MM.1S (cell line): ENCODE measurements around the gene ADGRV1.
A peak's percentile ranks its signal among the peaks of the same experiment; 100 is the strongest.

Source experiments
- DNase-seq: peaks from one replicate; pipeline ENCODE4 v3.0.0-alpha.2; 2015
- H2AFZ ChIP-seq: fragments of 300-600 bp; sonication (generic); 2 replicates; pipeline ENCODE4 v1.6.0; 2016; ENCODE audit warnings: antibody characterized with exemption, low read length
- H3F3A ChIP-seq: fragments of 300-600 bp; sonication (generic); 2 replicates; pipeline ENCODE4 v1.6.1; 2016; ENCODE audit warnings: mild to moderate bottlenecking, antibody characterized with exemption, low read length, moderate library complexity, mixed read lengths; ENCODE audit not compliant: insufficient read depth
- H3K27ac ChIP-seq: fragments of 300-600 bp; sonication (generic); 2 replicates; pipeline ENCODE4 v1.5.1; 2016; ENCODE audit warnings: mild to moderate bottlenecking, low read length
- H3K27me3 ChIP-seq: fragments of 300-600 bp; sonication (generic); replicated peaks from 2 replicates; pipeline ENCODE4 v1.6.0; 2016; ENCODE audit warnings: low read length; ENCODE audit not compliant: insufficient read depth
- H3K36me3 ChIP-seq: fragments of 300-600 bp; sonication (generic); replicated peaks from 2 replicates; pipeline ENCODE4 v1.6.1; 2016; ENCODE audit warnings: mild to moderate bottlenecking, low read length, mixed read lengths; ENCODE audit not compliant: insufficient read depth
- H3K4me1 ChIP-seq: fragments of 300-600 bp; sonication (generic); 2 replicates; pipeline ENCODE4 v1.6.1; 2016; ENCODE audit warnings: low read length, mixed read lengths
- H3K4me2 ChIP-seq: fragments of 300-600 bp; sonication (generic); 2 replicates; pipeline ENCODE4 v1.6.0; 2016; ENCODE audit warnings: low read depth, low read length
- H3K4me3 ChIP-seq: fragments of 300-600 bp; sonication (generic); 2 replicates; pipeline ENCODE4 v1.5.1; 2016; ENCODE audit warnings: low read length, mixed read lengths
- H3K79me2 ChIP-seq: fragments of 300-600 bp; sonication (generic); 2 replicates; pipeline ENCODE4 v1.6.1; 2016; ENCODE audit warnings: mixed run types, low read length, mixed read lengths
- H3K9ac ChIP-seq: fragments of 300-600 bp; sonication (generic); 2 replicates; pipeline ENCODE4 v1.6.1; 2016; ENCODE audit warnings: low read length, mixed read lengths
- H3K9me2 ChIP-seq: fragments of 300-600 bp; sonication (generic); replicated peaks from 2 replicates; pipeline ENCODE4 v1.6.1; 2016; ENCODE audit warnings: mild to moderate bottlenecking, low read length, mixed read lengths; ENCODE audit not compliant: insufficient read depth
- H3K9me3 ChIP-seq: fragments of 300-600 bp; sonication (generic); replicated peaks from 2 replicates; pipeline ENCODE4 v1.6.1; 2016; ENCODE audit warnings: mild to moderate bottlenecking, low read length, mixed read lengths; ENCODE audit not compliant: insufficient read depth
- H4K20me1 ChIP-seq: fragments of 300-600 bp; sonication (generic); 2 replicates; pipeline ENCODE4 v1.6.1; 2016; ENCODE audit warnings: mild to moderate bottlenecking, low read length, moderate library complexity, mixed read lengths; ENCODE audit not compliant: insufficient read depth
- EZH2 ChIP-seq: fragments of 300-600 bp; sonication (generic); optimal IDR thresholded peaks from 2 replicates; pipeline ENCODE3; 2017; ENCODE audit warnings: low read depth, mild to moderate bottlenecking, antibody characterized with exemption, low read length, mixed read lengths
- EZH2phosphoT487 ChIP-seq: fragments of 300-600 bp; sonication (generic); IDR thresholded peaks from 2 replicates; pipeline ENCODE4 v1.6.1; 2018; ENCODE audit warnings: antibody characterized with exemption, low read length
- TF ChIP-seq, protein P1 (sequence below): fragments of 300-600 bp; sonication (generic); IDR thresholded peaks from 2 replicates; pipeline ENCODE4 v1.5.1; 2016; ENCODE audit warnings: antibody characterized with exemption, low read length, mixed read lengths

ADGRV1 gene

DNA sequence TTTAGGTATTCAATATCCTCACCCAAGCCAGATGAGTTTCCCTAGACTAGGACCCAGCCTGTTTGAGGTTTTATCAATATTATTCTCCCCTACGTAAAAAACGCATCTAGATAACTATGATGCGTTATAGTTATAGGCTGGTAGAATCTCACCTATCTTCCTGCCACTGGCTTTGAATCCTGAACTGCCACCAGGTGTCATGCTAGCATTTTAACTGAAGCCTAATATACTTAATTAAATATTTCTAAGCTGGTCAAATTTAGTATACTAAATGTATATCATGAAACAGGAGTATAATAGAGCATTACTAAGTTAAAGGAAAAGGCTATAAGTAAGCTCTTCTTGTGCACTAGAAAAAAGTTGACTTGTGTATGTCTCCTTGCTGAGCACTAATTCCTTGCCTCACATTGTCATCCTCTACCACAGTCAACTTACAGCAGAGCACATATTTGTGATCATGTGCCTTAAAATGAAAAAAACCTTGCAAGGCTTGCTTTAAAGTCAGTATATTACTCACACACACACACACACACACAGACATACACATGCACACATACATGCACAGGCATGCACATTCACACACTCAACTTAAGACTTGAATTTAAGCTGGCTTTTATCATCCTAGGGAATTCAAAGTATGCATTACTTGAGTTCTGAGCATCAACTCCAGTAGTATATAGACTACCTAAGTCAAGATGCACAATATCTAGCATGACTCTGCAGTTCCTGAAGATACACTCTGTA is 303.4 kb downstream of the ADGRV1 start:
- Histone ChIP-seq H3K9me2 (no peaks in the 10 kb centered on the region), H3K27ac (no peak overlapping the region), H3F3A (no peaks in the 10 kb centered on the region), H3K36me3 (no peaks in the 10 kb centered on the region), H3K4me1 (no peaks in the 10 kb centered on the region), H3K4me2 (no peak overlapping the region), H2AFZ (no peak overlapping the region), H3K4me3 (no peak overlapping the region), H3K9ac (no peak overlapping the region), H4K20me1 (no peaks in the 10 kb centered on the region), H3K27me3 (no peaks in the 10 kb centered on the region), H3K79me2 (no peaks in the 10 kb centered on the region), H3K9me3 (no peaks in the 10 kb centered on the region)
- TF ChIP-seq EZH2 (no peak), EZH2phosphoT487 (no peak)
- TF ChIP-seq, protein P1, sequence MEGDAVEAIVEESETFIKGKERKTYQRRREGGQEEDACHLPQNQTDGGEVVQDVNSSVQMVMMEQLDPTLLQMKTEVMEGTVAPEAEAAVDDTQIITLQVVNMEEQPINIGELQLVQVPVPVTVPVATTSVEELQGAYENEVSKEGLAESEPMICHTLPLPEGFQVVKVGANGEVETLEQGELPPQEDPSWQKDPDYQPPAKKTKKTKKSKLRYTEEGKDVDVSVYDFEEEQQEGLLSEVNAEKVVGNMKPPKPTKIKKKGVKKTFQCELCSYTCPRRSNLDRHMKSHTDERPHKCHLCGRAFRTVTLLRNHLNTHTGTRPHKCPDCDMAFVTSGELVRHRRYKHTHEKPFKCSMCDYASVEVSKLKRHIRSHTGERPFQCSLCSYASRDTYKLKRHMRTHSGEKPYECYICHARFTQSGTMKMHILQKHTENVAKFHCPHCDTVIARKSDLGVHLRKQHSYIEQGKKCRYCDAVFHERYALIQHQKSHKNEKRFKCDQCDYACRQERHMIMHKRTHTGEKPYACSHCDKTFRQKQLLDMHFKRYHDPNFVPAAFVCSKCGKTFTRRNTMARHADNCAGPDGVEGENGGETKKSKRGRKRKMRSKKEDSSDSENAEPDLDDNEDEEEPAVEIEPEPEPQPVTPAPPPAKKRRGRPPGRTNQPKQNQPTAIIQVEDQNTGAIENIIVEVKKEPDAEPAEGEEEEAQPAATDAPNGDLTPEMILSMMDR: no peak
- no peak for DNase-seq

DNA sequence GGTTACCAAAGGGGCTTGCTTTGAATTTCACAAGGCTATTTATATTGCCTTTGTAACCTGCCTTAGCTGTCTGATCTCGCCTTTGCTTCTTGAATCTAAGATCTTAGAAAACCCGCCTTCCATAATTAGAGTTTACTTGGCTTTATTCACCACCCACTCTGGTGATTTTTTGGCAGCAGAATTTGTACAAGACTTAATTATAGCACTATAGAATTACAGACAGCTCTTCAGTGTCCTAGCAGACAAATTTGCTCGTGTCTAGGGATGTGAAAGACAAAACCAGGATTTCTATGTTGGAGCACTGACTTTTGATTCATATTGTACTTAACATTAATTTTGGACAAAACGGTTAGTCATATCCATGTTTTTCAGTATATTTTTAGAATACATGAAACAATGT is 306.6 kb downstream of the ADGRV1 start:
- H3K9me2 ChIP-seq: no peaks in the 10 kb centered on the region
- H4K20me1 ChIP-seq: no peaks in the 10 kb centered on the region
- H3K4me1 ChIP-seq: no peaks in the 10 kb centered on the region
- no peaks in the 10 kb centered on the region for H3K9me3 ChIP-seq
- no peak overlapping the region for H2AFZ ChIP-seq
- no peaks in the 10 kb centered on the region for H3K27me3 ChIP-seq
- no peaks in the 10 kb centered on the region for H3K79me2 ChIP-seq
- no peak overlapping the region for H3K4me2 ChIP-seq
- H3K36me3 ChIP-seq: no peaks in the 10 kb centered on the region
- no peak overlapping the region for H3K4me3 ChIP-seq
- DNase-seq: no peak
- H3K27ac ChIP-seq: no peak overlapping the region
- TF ChIP-seq EZH2phosphoT487 (no peak), EZH2 (no peak)
- TF ChIP-seq, protein P1: no peak
- no peaks in the 10 kb centered on the region for H3F3A ChIP-seq
- H3K9ac ChIP-seq: no peak overlapping the region

DNA sequence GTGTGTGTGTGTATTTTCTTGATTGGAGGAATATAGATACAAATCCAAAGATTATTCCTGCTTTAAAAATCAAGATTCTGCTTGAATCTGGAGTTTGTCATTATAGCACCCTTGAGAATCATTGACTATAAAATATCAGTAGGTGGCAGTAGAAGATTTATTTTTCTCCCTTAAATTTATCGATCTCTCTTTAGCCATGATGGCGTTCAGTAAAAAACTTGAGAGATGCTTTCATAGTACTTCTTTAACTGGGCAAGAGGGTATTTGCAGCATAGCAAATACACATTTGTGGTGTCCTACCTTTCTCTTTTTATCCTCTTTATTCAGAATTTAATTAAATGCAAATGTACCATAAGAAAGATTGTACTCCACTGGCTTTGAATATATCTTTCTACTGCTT is 307.7 kb downstream of the ADGRV1 start:
- Histone ChIP-seq H3K27me3 (no peaks in the 10 kb centered on the region), H3K4me2 (no peak overlapping the region)
- TF ChIP-seq, protein P1: peak; percentile 47
- TF ChIP-seq EZH2phosphoT487: no peak
- no peak for TF ChIP-seq EZH2

More for the DNA sequence above, 307.7 kb downstream of the ADGRV1 start:
- Histone ChIP-seq H3K36me3 (no peaks in the 10 kb centered on the region), H3K9me2 (no peaks in the 10 kb centered on the region), H3K9me3 (no peaks in the 10 kb centered on the region), H3K4me3 (no peak overlapping the region), H3K4me1 (no peaks in the 10 kb centered on the region), H3K27ac (no peak overlapping the region), H3F3A (no peaks in the 10 kb centered on the region), H3K79me2 (no peaks in the 10 kb centered on the region), H2AFZ (0 out of 2 replicates have a peak overlapping the region, but pooled peaks have one; percentile 10), H4K20me1 (no peaks in the 10 kb centered on the region), H3K9ac (no peak overlapping the region)
- DNase-seq: no peak
